GM19239 (cell line): ENCODE data around the gene WDR88.
"Not testable (repeated sequence)": the region's sequence is repeated elsewhere in the genome, so short reads cannot be mapped to it uniquely, and the experiment has no call there.

Experiments
- DNase-seq: peaks from one replicate; pipeline ENCODE4 v3.0.0; 2011; ENCODE audit warnings: low spot score; ENCODE audit not compliant: insufficient read length
- FAIRE-seq: peaks from 2 replicates; lab custom pipeline; 2011; peaks lifted over from hg19 to GRCh38; lab: Jason Lieb, UNC

The WDR88 gene

GRCh38 chr19:33125929-33126388 lies 6.0 kb upstream of the WDR88 start:
- FAIRE-seq: peak; percentile 74

GRCh38 chr19:33126712-33127111 lies 5.2 kb upstream of the WDR88 start:
- FAIRE-seq: not testable (repeated sequence)

More at GRCh38 chr19:33125929-33126388, 6.0 kb upstream of the WDR88 start:
- DNase-seq: peak; percentile 75

GRCh38 chr19:33129901-33130300 lies 2.0 kb upstream of the WDR88 start:
- DNase-seq (no peak), FAIRE-seq (no peak)

More at GRCh38 chr19:33126712-33127111, 5.2 kb upstream of the WDR88 start:
- DNase-seq: not testable (repeated sequence)

GRCh38 chr19:33130433-33130832 lies 1.5 kb upstream of the WDR88 start:
- DNase-seq (no peak), FAIRE-seq (no peak)

- no peak for DNase-seq
- no peak for FAIRE-seq
These were observed 511 bp downstream of the WDR88 start for GRCh38 chr19:33132425-33132824.

GRCh38 chr19:33133438-33134031 lies 1.6 kb downstream of the WDR88 start:
- FAIRE-seq (no peak), DNase-seq (no peak)

GRCh38 chr19:33134571-33135041 lies 2.7 kb downstream of the WDR88 start:
- DNase-seq (no peak), FAIRE-seq (no peak)

- DNase-seq: no peak
- no peak for FAIRE-seq
These were observed 7.3 kb downstream of the WDR88 start for GRCh38 chr19:33139165-33139564.

GRCh38 chr19:33143897-33144405 lies 12.0 kb downstream of the WDR88 start:
- FAIRE-seq (peak; percentile 81), DNase-seq (peak; percentile 80)

GRCh38 chr19:33146209-33146608 lies 14.3 kb downstream of the WDR88 start:
- FAIRE-seq (no peak), DNase-seq (no peak)

- no peak for FAIRE-seq
- no peak for DNase-seq
These were observed 15.6 kb downstream of the WDR88 start for GRCh38 chr19:33147538-33147937.

- FAIRE-seq: no peak
- no peak for DNase-seq
These were observed 19.1 kb downstream of the WDR88 start for GRCh38 chr19:33150852-33151518.

GRCh38 chr19:33152176-33152575 lies 20.3 kb downstream of the WDR88 start:
- DNase-seq (no peak), FAIRE-seq (no peak)

- not testable (repeated sequence) for DNase-seq, FAIRE-seq
These were observed 20.7 kb downstream of the WDR88 start for GRCh38 chr19:33152625-33153024.

- FAIRE-seq, DNase-seq: not testable (repeated sequence)
These were observed 22.4 kb downstream of the WDR88 start for GRCh38 chr19:33154313-33154712.

GRCh38 chr19:33156334-33156733 lies 24.4 kb downstream of the WDR88 start:
- FAIRE-seq (no peak), DNase-seq (no peak)

GRCh38 chr19:33157906-33158305 lies 26.0 kb downstream of the WDR88 start:
- DNase-seq (no peak), FAIRE-seq (no peak)

GRCh38 chr19:33158365-33158764 lies 26.5 kb downstream of the WDR88 start:
- DNase-seq (no peak), FAIRE-seq (no peak)

- no peak for FAIRE-seq
- no peak for DNase-seq
These were observed 27.2 kb downstream of the WDR88 start for GRCh38 chr19:33159149-33159548.

GRCh38 chr19:33159893-33160292 lies 28.0 kb downstream of the WDR88 start:
- DNase-seq (no peak), FAIRE-seq (no peak)

- FAIRE-seq: no peak
- no peak for DNase-seq
These were observed 29.3 kb downstream of the WDR88 start for GRCh38 chr19:33161201-33161600.
